ENCODE data around the gene TMEM203.

- no peak for TF ChIP-seq CTCF (conservative IDR thresholded peaks at IDR 0.05; ENCODE audit: low read length)
- no peak for TF ChIP-seq EZH2phosphoT487 (IDR thresholded peaks at IDR 0.05; ENCODE audit: borderline replicate concordance, low read depth, low read length)
Observed at GRCh38 chr9:137166380-137167229, 38.8 kb downstream of the TMEM203 start.
